C4-2B (cell line): Measurements from ENCODE around the gene CHRNA1.

Experiments
- H3K27ac ChIP-seq: fragments of 450-650 bp; 2 replicates; pipeline ENCODE4 v1.5.1; 2017
- ZFX ChIP-seq: fragments of 450-650 bp; IDR thresholded peaks from 2 replicates; pipeline ENCODE4 v1.6.1; 2017
- TF ChIP-seq, protein P1 (sequence below): fragments of 450-650 bp; conservative IDR thresholded peaks from 2 replicates; pipeline ENCODE4 v1.5.1; 2017; ENCODE audit warnings: mild to moderate bottlenecking

Gene CHRNA1

DNA sequence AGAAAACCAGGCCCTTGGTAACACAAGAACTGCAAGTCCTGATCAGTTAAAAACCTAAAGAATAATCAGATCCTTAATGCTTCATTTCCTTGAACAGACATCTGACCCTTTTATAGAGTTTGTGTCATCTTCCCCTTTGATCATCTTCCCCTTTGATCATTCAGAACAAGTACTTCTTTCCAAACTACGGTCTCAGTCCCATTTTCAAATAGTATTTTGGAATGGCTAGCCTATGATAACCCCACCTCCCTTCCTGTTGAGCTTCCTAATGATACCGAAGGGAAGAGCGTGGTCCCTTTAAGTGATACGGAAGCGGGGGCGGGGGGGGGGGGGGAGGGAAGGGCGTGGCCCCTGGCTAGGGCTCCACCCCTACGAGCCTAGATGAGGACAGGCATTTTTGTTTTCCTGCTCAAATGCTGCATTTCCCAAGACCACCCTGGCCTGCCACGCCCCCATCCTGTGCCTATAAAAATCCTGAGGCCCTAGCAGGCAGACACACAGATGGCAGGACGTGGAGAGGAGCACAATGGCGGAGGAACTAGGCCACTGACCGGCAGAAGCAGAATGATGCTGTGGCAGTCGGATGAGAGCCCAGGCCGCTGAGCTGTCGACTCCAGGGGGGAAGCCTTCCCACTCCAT lies 24.1 kb upstream of the CHRNA1 start:
- no peak overlapping the region for H3K27ac ChIP-seq
- TF ChIP-seq, protein P1, sequence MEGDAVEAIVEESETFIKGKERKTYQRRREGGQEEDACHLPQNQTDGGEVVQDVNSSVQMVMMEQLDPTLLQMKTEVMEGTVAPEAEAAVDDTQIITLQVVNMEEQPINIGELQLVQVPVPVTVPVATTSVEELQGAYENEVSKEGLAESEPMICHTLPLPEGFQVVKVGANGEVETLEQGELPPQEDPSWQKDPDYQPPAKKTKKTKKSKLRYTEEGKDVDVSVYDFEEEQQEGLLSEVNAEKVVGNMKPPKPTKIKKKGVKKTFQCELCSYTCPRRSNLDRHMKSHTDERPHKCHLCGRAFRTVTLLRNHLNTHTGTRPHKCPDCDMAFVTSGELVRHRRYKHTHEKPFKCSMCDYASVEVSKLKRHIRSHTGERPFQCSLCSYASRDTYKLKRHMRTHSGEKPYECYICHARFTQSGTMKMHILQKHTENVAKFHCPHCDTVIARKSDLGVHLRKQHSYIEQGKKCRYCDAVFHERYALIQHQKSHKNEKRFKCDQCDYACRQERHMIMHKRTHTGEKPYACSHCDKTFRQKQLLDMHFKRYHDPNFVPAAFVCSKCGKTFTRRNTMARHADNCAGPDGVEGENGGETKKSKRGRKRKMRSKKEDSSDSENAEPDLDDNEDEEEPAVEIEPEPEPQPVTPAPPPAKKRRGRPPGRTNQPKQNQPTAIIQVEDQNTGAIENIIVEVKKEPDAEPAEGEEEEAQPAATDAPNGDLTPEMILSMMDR, result no peak
- no peak for TF ChIP-seq ZFX

DNA sequence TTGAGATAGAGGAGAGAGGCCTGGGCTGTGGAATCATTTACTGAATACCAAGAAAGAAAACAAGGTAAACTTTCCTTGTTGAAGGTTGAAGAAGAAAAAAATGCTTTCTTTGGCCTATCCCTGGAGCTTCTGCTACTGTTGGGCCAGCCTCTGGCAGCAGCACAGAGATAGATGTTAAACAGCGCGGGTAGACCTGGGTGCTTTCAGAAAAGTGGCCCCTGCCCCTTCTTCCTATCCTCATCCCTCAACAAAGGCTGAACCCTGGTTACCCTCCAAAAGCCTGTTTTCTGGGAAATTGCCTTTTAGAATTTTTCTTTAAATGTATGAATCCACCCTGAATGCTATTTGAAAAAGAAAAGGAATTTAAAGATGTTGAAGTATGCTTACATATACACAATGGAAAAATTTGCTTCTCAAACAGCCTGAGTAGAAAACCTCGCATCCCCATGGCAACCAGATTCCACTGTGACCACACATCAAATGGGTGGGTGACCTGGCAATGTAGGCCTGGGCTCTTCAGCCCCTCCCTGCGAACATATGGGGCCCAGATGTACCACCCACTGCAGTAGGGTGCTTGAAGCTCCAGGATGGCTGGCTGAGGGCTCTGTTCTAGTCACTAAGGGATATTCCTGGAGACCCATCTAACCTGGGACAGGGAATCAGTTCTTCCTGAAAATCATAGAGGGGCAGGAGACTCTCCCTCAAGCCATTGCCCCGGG lies 23.4 kb upstream of the CHRNA1 start:
- H3K27ac ChIP-seq, result no peak overlapping the region
- TF ChIP-seq, protein P1, result no peak
- TF ChIP-seq ZFX, result no peak

DNA sequence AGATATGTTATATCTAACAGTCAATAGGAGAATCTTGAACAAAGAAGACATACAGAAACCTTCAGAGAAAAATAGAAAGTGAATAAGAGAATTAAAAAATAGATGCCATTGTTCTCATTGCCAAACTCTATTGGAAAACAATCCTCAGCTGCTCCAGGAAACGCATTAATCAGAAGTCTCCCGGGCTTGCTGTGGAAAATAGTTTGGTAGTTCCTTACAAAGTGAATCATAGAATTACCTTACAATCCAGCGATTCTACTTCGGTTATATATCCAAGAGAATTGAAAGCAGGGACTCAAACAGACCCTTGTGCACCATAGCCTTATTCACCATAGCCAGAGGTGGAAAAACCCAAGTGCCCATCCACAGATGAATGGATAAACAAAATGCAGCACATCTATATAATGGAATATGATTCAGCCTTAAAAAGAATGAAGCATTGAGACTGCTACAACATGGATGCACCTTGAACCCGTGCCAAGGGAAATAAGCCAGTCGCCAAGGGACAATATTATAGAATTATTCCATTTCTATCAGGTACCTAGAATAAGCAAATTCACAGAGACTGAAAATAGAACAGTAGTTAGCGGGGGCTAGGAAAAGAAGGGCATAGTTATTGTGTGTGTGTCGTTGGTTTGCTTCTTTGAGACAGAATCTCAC lies 21.9 kb upstream of the CHRNA1 start:
- H3K27ac ChIP-seq, result no peak overlapping the region

DNA sequence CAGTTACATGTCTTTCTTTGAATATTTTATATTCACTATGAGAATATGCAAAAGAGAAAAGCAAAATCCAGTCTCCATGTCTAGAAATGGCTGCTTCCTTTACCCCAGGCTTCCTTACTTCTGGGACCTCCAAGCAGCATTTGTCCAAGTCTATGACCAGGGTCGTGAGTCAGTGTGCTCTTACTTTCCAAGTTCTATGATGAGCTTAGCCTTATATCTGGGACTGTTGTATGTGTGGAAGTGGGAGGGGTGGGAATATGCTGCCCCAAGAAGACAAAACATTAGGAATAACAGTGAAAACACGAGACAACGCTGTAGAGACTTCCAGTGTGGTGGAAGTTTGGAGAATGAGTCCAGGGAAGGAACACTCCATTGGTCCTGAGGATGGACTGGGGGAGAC lies 21.2 kb upstream of the CHRNA1 start:
- no peak overlapping the region for H3K27ac ChIP-seq
- TF ChIP-seq ZFX, result no peak
- TF ChIP-seq, protein P1, result no peak

More for the DNA sequence above, 21.9 kb upstream of the CHRNA1 start:
- TF ChIP-seq, protein P1, result no peak
- TF ChIP-seq ZFX, result no peak

GRCh38 chr2:174784909-174785308 lies 20.6 kb upstream of the CHRNA1 start:
- no peak overlapping the region for H3K27ac ChIP-seq
- TF ChIP-seq ZFX, result no peak
- TF ChIP-seq, protein P1, result no peak

DNA sequence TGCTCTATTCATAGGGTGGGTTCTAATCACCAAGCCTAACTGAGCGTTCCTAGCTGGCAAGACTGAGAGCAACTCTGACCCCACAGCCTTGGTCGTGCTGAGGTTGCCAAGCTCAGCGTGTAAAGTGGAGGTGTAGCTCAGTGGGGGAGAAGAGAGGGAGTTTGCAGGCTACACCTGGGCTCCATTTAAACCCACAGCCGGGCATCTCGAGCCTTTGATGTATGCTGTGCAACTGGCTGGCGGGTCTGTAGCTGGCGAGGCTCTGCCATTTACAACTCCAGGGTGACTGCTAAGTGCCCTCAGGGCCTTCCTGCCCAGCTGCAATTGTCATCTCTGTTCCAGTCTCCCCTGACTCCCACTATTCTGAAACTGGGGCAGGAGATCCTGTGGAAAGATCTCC lies 20.0 kb upstream of the CHRNA1 start:
- no peak overlapping the region for H3K27ac ChIP-seq
- no peak for TF ChIP-seq ZFX
- TF ChIP-seq, protein P1, result no peak

GRCh38 chr2:174781996-174782395 lies 17.7 kb upstream of the CHRNA1 start:
- TF ChIP-seq ZFX, result no peak
- TF ChIP-seq, protein P1, result no peak
- no peak overlapping the region for H3K27ac ChIP-seq
